Stimulated activated CD4-positive, alpha-beta T cell treated with anti-CD3 and anti-CD28 coated beads, TNF-alpha, amount 100 ng/mL, for 1 hour (primary cell): ENCODE data around the gene FBXO44.
A peak's percentile ranks its signal among the peaks of the same experiment; 100 is the strongest.

Experiments used
- DNase-seq, 3 donors: peaks; one replicate each; pipeline ENCODE4 v3.0.0-alpha.2; 2020; ENCODE audit warnings: low read depth in 3 of 3, low spot score in 1 of 3

FBXO44 gene

GRCh38 chr1:11639372-11639771 is 15.3 kb upstream of the FBXO44 start:
- DNase-seq = no peak

- no peak for DNase-seq
Observed at GRCh38 chr1:11640101-11640500, 14.6 kb upstream of the FBXO44 start.

GRCh38 chr1:11640944-11641343 is 13.7 kb upstream of the FBXO44 start:
- no peak for DNase-seq

- no peak for DNase-seq
Observed at GRCh38 chr1:11641776-11642305, 12.8 kb upstream of the FBXO44 start.

- DNase-seq = peak in 2 of 3 donors; percentile 46 to 48
Observed at GRCh38 chr1:11642418-11643017, 12.2 kb upstream of the FBXO44 start.

- no peak for DNase-seq
Observed at GRCh38 chr1:11643782-11644181, 10.9 kb upstream of the FBXO44 start.

- DNase-seq = no peak
Observed at GRCh38 chr1:11645270-11645669, 9.4 kb upstream of the FBXO44 start.

GRCh38 chr1:11645670-11646265 is 8.9 kb upstream of the FBXO44 start:
- peak in 2 of 3 donors; percentile 48 to 79 for DNase-seq

GRCh38 chr1:11646317-11646716 is 8.4 kb upstream of the FBXO44 start:
- DNase-seq = no peak

GRCh38 chr1:11647333-11647732 is 7.3 kb upstream of the FBXO44 start:
- DNase-seq = no peak

- no peak for DNase-seq
Observed at GRCh38 chr1:11648039-11648438, 6.6 kb upstream of the FBXO44 start.

- peak in 1 of 3 donors; percentile 39 for DNase-seq
Observed at GRCh38 chr1:11648732-11649158, 5.9 kb upstream of the FBXO44 start.

GRCh38 chr1:11649237-11649623 is 5.4 kb upstream of the FBXO44 start:
- no peak for DNase-seq

- DNase-seq = no peak
Observed at GRCh38 chr1:11649624-11650330, 4.9 kb upstream of the FBXO44 start.

GRCh38 chr1:11650331-11650991 is 4.2 kb upstream of the FBXO44 start:
- peak; percentile 47 to 53 (median 48) for DNase-seq

- DNase-seq = no peak
Observed at GRCh38 chr1:11651017-11651416, 3.7 kb upstream of the FBXO44 start.

- no peak for DNase-seq
Observed at GRCh38 chr1:11652203-11652780, 2.4 kb upstream of the FBXO44 start.

GRCh38 chr1:11653101-11653860 is 1.4 kb upstream of the FBXO44 start:
- DNase-seq = no peak

GRCh38 chr1:11653861-11654136 is 878 bp upstream of the FBXO44 start:
- no peak for DNase-seq

GRCh38 chr1:11654939-11655808 is 497 bp downstream of the FBXO44 start:
- no peak for DNase-seq
